SH-SY5Y (cell line): Measurements from ENCODE around the gene FOXP3.

Source experiments
- GATA2 ChIP-seq: IDR thresholded peaks from 2 replicates; pipeline ENCODE4 v1.6.1; 2011; ENCODE audit warnings: mild to moderate bottlenecking, low read depth, low read length
- GATA3 ChIP-seq: IDR thresholded peaks from 2 replicates; pipeline ENCODE4 v1.6.1; 2011; ENCODE audit warnings: low read depth, mild to moderate bottlenecking, low read length, moderate library complexity

GRCh38 chrX:49278081-49278480 is 13.6 kb upstream of the FOXP3 start:
- no peak for TF ChIP-seq GATA2
- no peak for TF ChIP-seq GATA3
